Right renal cortex interstitium (tissue), 3 donors: Measurements from ENCODE around the gene TMEM202. TPM values are rescaled to one million over a fixed set of nuclear protein-coding genes. Genes with fewer than 3 reads are reported as not detected.
"Not testable (repeated sequence)": the region's sequence is repeated elsewhere in the genome, so short reads cannot be mapped to it uniquely, and the experiment has no call there.

ENCODE experiments used
- DNase-seq, 3 donors: peaks; one replicate each; pipeline ENCODE4 v3.0.0-alpha.2; 2013; ENCODE audit warnings: low read depth in 3 of 3, low spot score in 2 of 3
- polyA plus RNA-seq, 3 donors: library from polyadenylated mRNA; unstranded; fragments of 120-200 nt; gene quantifications; one replicate each; pipeline ENCODE4 v1.2.1, GENCODE V29; 2013; ENCODE audit not compliant: insufficient read length in 3 of 3

Gene TMEM202
- polyA plus RNA-seq, 3 donors: not detected

GRCh38 chr15:72398648-72399047, 543 bp downstream of the TMEM202 start:
- no peak for DNase-seq

- no peak for DNase-seq
Observed at GRCh38 chr15:72402726-72403125, 4.6 kb downstream of the TMEM202 start.

- DNase-seq: no peak
Observed at GRCh38 chr15:72404356-72404755, 6.3 kb downstream of the TMEM202 start.

- no peak for DNase-seq
Observed at GRCh38 chr15:72404841-72405240, 6.7 kb downstream of the TMEM202 start.

- no peak for DNase-seq
Observed at GRCh38 chr15:72406936-72407335, 8.8 kb downstream of the TMEM202 start.

GRCh38 chr15:72411111-72411510, 13.0 kb downstream of the TMEM202 start:
- DNase-seq: no peak

- no peak for DNase-seq
Observed at GRCh38 chr15:72411544-72411943, 13.4 kb downstream of the TMEM202 start.

GRCh38 chr15:72413337-72413736, 15.2 kb downstream of the TMEM202 start:
- DNase-seq: not testable (repeated sequence)

GRCh38 chr15:72415304-72415703, 17.2 kb downstream of the TMEM202 start:
- DNase-seq: no peak

- DNase-seq: not testable (repeated sequence)
Observed at GRCh38 chr15:72419768-72420167, 21.7 kb downstream of the TMEM202 start.

- no peak for DNase-seq
Observed at GRCh38 chr15:72420576-72420975, 22.5 kb downstream of the TMEM202 start.

- no peak for DNase-seq
Observed at GRCh38 chr15:72421484-72421883, 23.4 kb downstream of the TMEM202 start.

- no peak for DNase-seq
Observed at GRCh38 chr15:72423256-72423655, 25.2 kb downstream of the TMEM202 start.

GRCh38 chr15:72426753-72427152, 28.6 kb downstream of the TMEM202 start:
- DNase-seq: no peak

- no peak for DNase-seq
Observed at GRCh38 chr15:72437650-72438316, 39.7 kb downstream of the TMEM202 start.

GRCh38 chr15:72442848-72443247, 44.7 kb downstream of the TMEM202 start:
- not testable (repeated sequence) for DNase-seq

- DNase-seq: no peak
Observed at GRCh38 chr15:72445426-72445825, 47.3 kb downstream of the TMEM202 start.

- no peak for DNase-seq
Observed at GRCh38 chr15:72450805-72451204, 52.7 kb downstream of the TMEM202 start.

GRCh38 chr15:72451224-72451623, 53.1 kb downstream of the TMEM202 start:
- no peak for DNase-seq

GRCh38 chr15:72456684-72457083, 58.6 kb downstream of the TMEM202 start:
- no peak for DNase-seq
